HepG2 (cell line): ENCODE measurements around the gene ADRM1. TPM values are rescaled to one million over a fixed set of nuclear protein-coding genes. Genes with fewer than 3 reads are reported as not detected.
A peak's percentile ranks its signal among the peaks of the same experiment; 100 is the strongest.

Source experiments
- EED ChIP-seq: sonication (generic); formaldehyde crosslinking; IDR thresholded peaks from 2 replicates; pipeline ENCODE4 v1.5.0; 2020; ENCODE audit warnings: mild to moderate bottlenecking, missing genetic modification reagents
- FLYWCH1 ChIP-seq: sonication (generic); formaldehyde crosslinking; IDR thresholded peaks from 2 replicates; pipeline ENCODE4 v1.8.1; 2023; ENCODE audit warnings: mild to moderate bottlenecking, missing genetic modification reagents
- GABPA ChIP-seq, 2 experiments: IDR thresholded peaks; 2 replicates each; pipeline ENCODE4 v1.6.1; 2011 to 2016; ENCODE audit warnings: low read depth in 2 of 2, low read length in 1 of 2, missing biosample characterization in 1 of 2, missing genetic modification characterization in 1 of 2
- KLF13 ChIP-seq: sonication (generic); formaldehyde crosslinking; IDR thresholded peaks from 2 replicates; pipeline ENCODE4 v1.4.0; 2020; ENCODE audit warnings: mild to moderate bottlenecking, missing genetic modification reagents
- PAXIP1 ChIP-seq: sonication (generic); formaldehyde crosslinking; conservative IDR thresholded peaks from 2 replicates; pipeline ENCODE4 v1.4.0; 2020; ENCODE audit warnings: mild to moderate bottlenecking, missing genetic modification reagents, moderate library complexity
- REPIN1 ChIP-seq: sonication (generic); formaldehyde crosslinking; IDR thresholded peaks from 2 replicates; pipeline ENCODE4 v1.8.0; 2022; ENCODE audit warnings: missing genetic modification reagents, low read depth, mild to moderate bottlenecking, borderline replicate concordance
- SCMH1 ChIP-seq: sonication (generic); formaldehyde crosslinking; IDR thresholded peaks from 2 replicates; pipeline ENCODE4 v1.9.0; 2021; ENCODE audit warnings: missing genetic modification reagents, mild to moderate bottlenecking, borderline replicate concordance
- ZMAT3 ChIP-seq: sonication (generic); formaldehyde crosslinking; conservative IDR thresholded peaks from 2 replicates; pipeline ENCODE4 v1.7.0; 2021; ENCODE audit warnings: missing genetic modification reagents
- ZNF256 ChIP-seq: sonication (generic); formaldehyde crosslinking; conservative IDR thresholded peaks from 2 replicates; pipeline ENCODE4 v1.4.0; 2020; ENCODE audit warnings: missing genetic modification reagents
- ZNF432 ChIP-seq: sonication (generic); formaldehyde crosslinking; IDR thresholded peaks from 2 replicates; pipeline ENCODE4 v1.5.0; 2020; ENCODE audit warnings: missing genetic modification reagents, mild to moderate bottlenecking, borderline replicate concordance
- ZNF691 ChIP-seq: sonication (generic); formaldehyde crosslinking; IDR thresholded peaks from 2 replicates; pipeline ENCODE4 v1.4.0; 2020; ENCODE audit warnings: missing genetic modification reagents, low read depth, mild to moderate bottlenecking, borderline replicate concordance
- ZNF703 ChIP-seq: sonication (generic); formaldehyde crosslinking; IDR thresholded peaks from 2 replicates; pipeline ENCODE4 v1.5.1; 2020; ENCODE audit warnings: missing genetic modification reagents, mild to moderate bottlenecking, moderate library complexity, borderline replicate concordance
- ZNF788 ChIP-seq: sonication (generic); formaldehyde crosslinking; IDR thresholded peaks from 2 replicates; pipeline ENCODE4 v1.5.0; 2020; ENCODE audit warnings: mild to moderate bottlenecking, missing genetic modification reagents, borderline replicate concordance
- ZNF800 ChIP-seq: sonication (generic); formaldehyde crosslinking; IDR thresholded peaks from 2 replicates; pipeline ENCODE4 v1.4.0; 2020; ENCODE audit warnings: missing genetic modification reagents
- polyA plus RNA-seq, 8 experiments: library from polyadenylated mRNA; depleted of rRNA in 3 of 8; stranded (reverse) in 7 of 8; unstranded in 1 of 8; fragments of >200 nt; fragmentation: Illumina TruSeq in 4 of 8; extraction: Trizol in 4 of 8; gene quantifications; 2 replicates each; pipeline versions ENCODE4 v1.2.1 to v1.2.3, GENCODE V29; 2011 to 2016; ENCODE audit warnings: low read depth in 4 of 8, missing spikeins in 1 of 8, mixed read lengths in 1 of 8; ENCODE audit not compliant: insufficient read depth in 1 of 8
- total RNA-seq, 5 experiments: library from RNA; depleted of rRNA; stranded (reverse); fragments of >200 nt; fragmentation: Illumina TruSeq; extraction: Trizol; gene quantifications; 2 replicates each; pipeline ENCODE4 v1.2.3, GENCODE V29; 2016; ENCODE audit warnings: low read depth in 1 of 5
- TF ChIP-seq, protein P1 (sequence below): sonication (generic); formaldehyde crosslinking; IDR thresholded peaks from 2 replicates; pipeline ENCODE4 v1.4.0; 2020; ENCODE audit warnings: missing genetic modification reagents, borderline replicate concordance
- TF ChIP-seq, protein P2 (sequence below): sonication (generic); formaldehyde crosslinking; IDR thresholded peaks from 2 replicates; pipeline ENCODE4 v1.4.0; 2020; ENCODE audit warnings: mild to moderate bottlenecking, missing genetic modification reagents

The ADRM1 gene
- total and polyA plus RNA-seq, 2 of the 13 experiments (the other 11 are each of a cell fraction or from before 2014, with no cell fraction given) = 92.9 to 154 TPM

DNA sequence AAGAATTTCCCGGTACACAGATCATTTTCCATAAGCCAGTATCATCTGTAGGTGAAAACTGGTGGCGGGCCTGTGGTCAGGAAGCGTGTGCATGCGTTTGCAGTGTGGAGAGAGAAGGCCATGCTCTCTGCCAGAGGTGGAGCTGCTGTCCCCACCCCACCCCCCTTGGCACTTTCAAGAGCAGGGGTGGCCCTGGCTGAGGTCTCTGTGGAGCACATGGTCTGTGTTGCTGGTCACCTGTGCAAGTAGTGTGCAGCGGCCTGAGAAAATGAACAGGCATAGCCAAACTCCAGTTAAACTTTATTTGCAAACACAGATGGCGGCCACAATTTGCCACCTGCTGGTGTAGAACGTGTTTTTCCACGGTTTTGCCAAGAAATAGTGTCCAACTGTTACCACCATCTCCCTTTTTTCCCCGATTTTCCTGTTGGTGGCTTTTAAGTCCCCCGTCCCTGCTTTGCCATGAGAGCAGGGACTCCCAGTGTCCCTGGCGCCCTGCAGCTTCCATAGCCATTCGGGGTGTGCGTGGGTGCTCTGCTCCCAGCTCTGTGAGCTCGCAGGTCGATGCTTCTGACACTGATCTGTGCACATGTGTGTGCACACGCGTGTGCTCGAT is 2.5 kb downstream of the ADRM1 start (continued):
- TF ChIP-seq ZNF432 (no peak), ZMAT3 (no peak), PAXIP1 (0 out of 2 replicates have a peak, but pooled peaks have one; percentile 17), ZNF256 (CRISPR knock-in tag) (no peak), ZNF788 (CRISPR knock-in tag) (peak; percentile 53; the same call in 1 of the 2 replicates), ZNF703 (CRISPR knock-in tag) (no peak), ZNF800 (no peak), ZNF691 (CRISPR knock-in tag) (peak; percentile 72; the same call in 1 of the 2 replicates), EED (CRISPR knock-in tag) (peak; percentile 79; the same call in 1 of the 2 replicates), KLF13 (CRISPR knock-in tag) (no peak), GABPA (IDR thresholded peaks at IDR 0.05; ENCODE audit: low read depth, low read length) (no peak), GABPA (CRISPR knock-in tag; IDR thresholded peaks at IDR 0.05; ENCODE audit: low read depth) (peak; percentile 58), SCMH1 (CRISPR knock-in tag) (no peak), REPIN1 (CRISPR knock-in tag) (no peak), FLYWCH1 (no peak)
- TF ChIP-seq, protein P1, sequence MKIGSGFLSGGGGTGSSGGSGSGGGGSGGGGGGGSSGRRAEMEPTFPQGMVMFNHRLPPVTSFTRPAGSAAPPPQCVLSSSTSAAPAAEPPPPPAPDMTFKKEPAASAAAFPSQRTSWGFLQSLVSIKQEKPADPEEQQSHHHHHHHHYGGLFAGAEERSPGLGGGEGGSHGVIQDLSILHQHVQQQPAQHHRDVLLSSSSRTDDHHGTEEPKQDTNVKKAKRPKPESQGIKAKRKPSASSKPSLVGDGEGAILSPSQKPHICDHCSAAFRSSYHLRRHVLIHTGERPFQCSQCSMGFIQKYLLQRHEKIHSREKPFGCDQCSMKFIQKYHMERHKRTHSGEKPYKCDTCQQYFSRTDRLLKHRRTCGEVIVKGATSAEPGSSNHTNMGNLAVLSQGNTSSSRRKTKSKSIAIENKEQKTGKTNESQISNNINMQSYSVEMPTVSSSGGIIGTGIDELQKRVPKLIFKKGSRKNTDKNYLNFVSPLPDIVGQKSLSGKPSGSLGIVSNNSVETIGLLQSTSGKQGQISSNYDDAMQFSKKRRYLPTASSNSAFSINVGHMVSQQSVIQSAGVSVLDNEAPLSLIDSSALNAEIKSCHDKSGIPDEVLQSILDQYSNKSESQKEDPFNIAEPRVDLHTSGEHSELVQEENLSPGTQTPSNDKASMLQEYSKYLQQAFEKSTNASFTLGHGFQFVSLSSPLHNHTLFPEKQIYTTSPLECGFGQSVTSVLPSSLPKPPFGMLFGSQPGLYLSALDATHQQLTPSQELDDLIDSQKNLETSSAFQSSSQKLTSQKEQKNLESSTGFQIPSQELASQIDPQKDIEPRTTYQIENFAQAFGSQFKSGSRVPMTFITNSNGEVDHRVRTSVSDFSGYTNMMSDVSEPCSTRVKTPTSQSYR (CRISPR knock-in tag) = peak; percentile 79
- TF ChIP-seq, protein P2, sequence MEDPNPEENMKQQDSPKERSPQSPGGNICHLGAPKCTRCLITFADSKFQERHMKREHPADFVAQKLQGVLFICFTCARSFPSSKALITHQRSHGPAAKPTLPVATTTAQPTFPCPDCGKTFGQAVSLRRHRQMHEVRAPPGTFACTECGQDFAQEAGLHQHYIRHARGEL (CRISPR knock-in tag) = no peak
